Heart left ventricle (tissue), 13 donors: ENCODE results near the gene MATR3.

Experiments
- CTCF ChIP-seq, 12 donors: fragments of 200-600 bp; sonication (generic) in 4 of 12; IDR thresholded peaks; one replicate each; pipeline versions ENCODE4 v1.5.0 to v1.8.0; 2018 to 2022; ENCODE audit warnings: antibody characterized with exemption in 12 of 12, mild to moderate bottlenecking in 5 of 12
- POLR2A ChIP-seq, 2 donors: fragments of 450-650 bp; IDR thresholded peaks; one replicate each; pipeline ENCODE4 v1.6.1; 2017; ENCODE audit warnings: antibody characterized with exemption in 2 of 2, mild to moderate bottlenecking in 2 of 2, moderate library complexity in 2 of 2
- donor health status: ischemic (EF 13 %, LVEDD 7.1; RV severe dilation, severe dysfunction).
- donor health status: DM: no; HTN: yes; CAD: no.
- donor health status: DM: no; HTN: no; CAD: no.
- donor health status: ischemic (EF 25% LVEDD 6.9; RV normal size, moderate dysfunction).
- donor health status: ischemic (EF 25% LVEDD 5.7; RV mildly dilated, moderate dysfunction).
- donor health status: ischemic (EF 35%, LVEDD 5.7; RV mildly dilated, moderate dysfunction).
- donor health status: nonischemic (EF 11% LVEDD 7.7; RV severe dilation, severe dysfunction).
- donor health status: DM: yes; HTN: yes; CAD: no.
- donor health status: PGD.
- donor health status: ischemic (EF 29% LVEDD 5.4; RV normal size, mild dysfunction).
- donor health status: nonischemic (EF 23%, LVEDD 6.1; RV moderate dilation, normal function).

GRCh38 chr5:139371482-139372435 is 78.2 kb downstream of the MATR3 start:
- TF ChIP-seq CTCF (IDR thresholded peaks at IDR 0.05) (no peak), POLR2A (IDR thresholded peaks at IDR 0.05) (no peak)
